GM19023 (cell line): ENCODE results near the gene OR3A2.
"Not testable (repeated sequence)": the region's sequence is repeated elsewhere in the genome, so short reads cannot be mapped to it uniquely, and the experiment has no call there.

ENCODE experiments used
- ATAC-seq: cut with Tn5 transposase; IDR thresholded peaks from one replicate; pipeline ENCODE4 v1.9.1; 2021; ENCODE audit warnings: mild to moderate bottlenecking, moderate library complexity; ENCODE audit not compliant: unreplicated experiment

OR3A2 gene

DNA sequence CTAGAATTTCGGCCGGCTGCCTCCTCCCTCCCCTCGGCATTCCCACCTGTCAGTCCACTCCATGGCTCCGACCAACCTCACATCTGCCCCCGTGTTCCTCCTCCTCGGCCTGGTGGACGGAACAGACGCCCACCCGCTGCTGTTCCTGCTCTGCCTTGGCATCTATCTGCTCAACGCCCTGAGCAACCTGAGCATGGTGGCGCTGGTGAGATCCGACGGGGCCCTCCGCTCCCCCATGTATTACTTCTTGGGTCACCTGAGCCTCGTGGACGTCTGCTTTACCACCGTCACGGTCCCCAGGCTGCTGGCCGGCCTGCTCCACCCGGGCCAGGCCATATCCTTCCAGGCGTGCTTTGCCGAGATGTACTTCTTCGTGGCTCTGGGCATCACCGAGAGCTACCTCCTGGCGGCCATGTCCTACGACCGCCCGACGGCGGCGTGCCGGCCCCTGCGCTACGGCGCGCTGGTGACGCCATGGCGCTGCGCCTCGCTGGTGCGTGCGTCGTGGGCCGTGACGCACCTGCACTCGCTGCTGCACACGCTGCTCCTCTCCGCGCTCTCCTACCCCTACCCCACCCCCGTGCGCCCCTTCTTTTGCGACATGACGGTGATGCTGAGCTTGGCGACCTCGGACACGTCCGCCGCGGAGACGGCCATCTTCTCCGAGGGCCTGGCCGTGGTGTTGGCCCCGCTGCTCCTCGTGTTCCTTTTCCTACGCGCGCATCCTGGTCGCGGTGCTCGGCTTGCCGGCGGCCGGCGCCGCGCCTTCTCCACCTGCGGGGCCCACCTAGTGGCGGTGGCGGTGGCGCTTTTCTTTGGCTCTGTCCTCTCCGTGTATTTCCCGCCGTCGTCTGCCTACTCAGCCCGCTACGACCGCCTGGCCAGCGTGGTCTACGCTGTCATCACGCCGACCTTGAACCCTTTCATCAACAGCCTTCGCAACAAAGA is at the start of gene OR3A2:
Gene OR3A2, minus strand, starts transcription at position 440 of the 948 bp plus-strand sequence.
- ATAC-seq = no peak

GRCh38 chr17:3433741-3434140 is 47.6 kb upstream of the OR3A2 start, which contains the start of gene OR1E2:
Gene OR1E2, minus strand, starts transcription at chr17:3433841. Its CDS starts 0 bp downstream, at chr17:3433841.
- ATAC-seq = no peak

GRCh38 chr17:3433215-3433614 is 47.1 kb upstream of the OR3A2 start:
- not testable (repeated sequence) for ATAC-seq

- no peak for ATAC-seq
These were observed 32.1 kb upstream of the OR3A2 start for GRCh38 chr17:3418222-3418621.

GRCh38 chr17:3415610-3416009 is 29.5 kb upstream of the OR3A2 start:
- no peak for ATAC-seq

GRCh38 chr17:3412216-3412615 is 26.1 kb upstream of the OR3A2 start:
- ATAC-seq = not testable (repeated sequence)

DNA sequence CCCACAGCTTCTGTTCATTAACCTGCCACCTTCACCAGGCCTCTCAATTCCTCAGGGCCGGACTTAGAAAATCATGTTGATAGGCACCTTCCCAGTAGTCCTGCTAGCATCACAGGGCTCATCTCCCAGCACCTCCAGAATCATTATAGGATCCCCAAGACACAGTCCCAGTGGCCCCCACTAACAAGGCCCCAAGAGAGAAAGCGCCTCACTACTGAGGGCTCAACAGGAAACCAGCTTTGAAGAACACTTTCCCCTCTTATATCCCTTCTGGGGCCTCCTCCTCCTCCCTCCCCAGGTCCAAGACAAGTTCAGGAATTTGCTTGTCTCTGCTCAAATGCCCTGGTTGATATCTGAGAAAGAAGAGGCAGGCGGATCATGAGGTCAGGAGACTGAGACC is 25.0 kb upstream of the OR3A2 start, which contains the start of gene OR3A3:
Gene OR3A3, plus strand, starts transcription at position 301 of the 400 bp plus-strand sequence.
- ATAC-seq = no peak

DNA sequence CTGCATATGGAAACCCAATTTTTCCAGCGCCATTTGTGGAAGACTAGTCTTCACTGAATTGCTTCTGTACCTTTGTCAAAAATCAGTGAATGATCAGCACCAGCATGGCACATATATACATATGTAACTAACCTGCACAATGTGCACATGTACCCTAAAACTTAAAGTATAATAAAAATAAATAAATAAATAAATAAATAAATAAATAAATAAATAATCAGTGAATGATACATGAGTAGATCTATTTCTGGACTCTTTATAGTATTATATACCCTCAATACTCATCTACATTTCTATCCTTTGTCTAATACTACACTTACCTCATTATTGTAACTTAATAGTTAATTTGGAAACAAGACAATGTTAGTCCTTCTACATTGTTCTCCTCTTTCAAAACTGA is 17.7 kb upstream of the OR3A2 start:
- not testable (repeated sequence) for ATAC-seq

DNA sequence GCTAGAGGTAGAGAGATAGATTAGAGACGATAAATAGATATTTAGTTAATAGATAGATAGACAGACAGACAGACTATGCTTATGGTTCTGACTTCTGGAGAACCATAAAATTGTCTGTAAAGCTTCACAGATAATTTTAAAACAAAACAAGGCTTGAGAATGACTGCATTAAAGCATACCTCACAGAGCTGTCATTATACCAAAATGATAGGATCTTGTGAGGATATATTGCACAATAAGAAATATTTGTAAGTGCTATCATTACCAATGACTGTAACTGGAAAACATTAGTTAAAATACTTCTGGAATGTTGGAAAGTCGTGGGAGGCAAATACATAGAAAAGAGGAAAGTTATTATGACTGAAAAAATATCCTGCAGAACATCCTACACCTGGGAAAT is 15.7 kb upstream of the OR3A2 start:
- no peak for ATAC-seq

DNA sequence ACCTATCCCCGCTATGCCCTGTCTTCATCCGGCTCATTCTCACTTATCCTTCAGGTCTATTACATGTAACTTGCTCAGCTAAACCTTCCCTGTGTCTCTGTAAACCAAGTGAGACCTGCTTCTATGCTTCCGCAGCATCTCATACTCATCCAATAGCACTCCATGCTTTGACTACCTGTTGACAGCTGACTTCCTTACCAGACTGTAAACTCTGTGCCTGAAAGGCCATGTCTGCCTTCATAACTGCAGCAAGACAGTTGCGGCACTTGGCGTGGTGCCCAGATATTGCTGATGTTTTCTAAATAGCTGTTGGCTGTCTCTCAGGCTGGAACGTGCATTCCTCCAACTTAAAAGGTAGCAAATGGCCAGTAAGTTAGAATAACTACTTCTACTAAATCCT is 13.9 kb upstream of the OR3A2 start:
- ATAC-seq = no peak

DNA sequence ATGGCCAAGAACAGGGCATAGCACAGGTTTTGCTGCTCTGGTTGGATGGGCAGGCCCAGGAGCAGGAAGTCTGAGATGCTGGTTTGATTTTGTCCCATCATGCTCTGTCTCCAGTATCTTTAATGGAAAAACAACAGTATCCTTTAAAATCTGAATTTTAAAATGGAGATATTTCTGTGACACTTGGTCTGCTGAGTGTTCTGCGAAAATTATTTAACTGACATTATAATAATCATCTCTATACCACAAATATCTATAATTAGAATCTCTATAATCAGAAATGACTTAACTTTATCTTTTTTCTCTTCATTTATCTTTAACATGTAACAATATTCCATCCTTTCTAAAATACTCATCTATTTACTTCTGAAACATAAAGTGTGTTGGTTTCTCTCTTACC is 12.2 kb upstream of the OR3A2 start, which contains the start of gene OR1E1:
Gene OR1E1, minus strand, starts transcription at position 101 of the 400 bp plus-strand sequence. Its CDS starts 0 bp downstream, at position 101.
- ATAC-seq = no peak

- ATAC-seq = not testable (repeated sequence)
These were observed 11.7 kb upstream of the OR3A2 start for GRCh38 chr17:3397801-3398200.

- no peak for ATAC-seq
These were observed 3.7 kb upstream of the OR3A2 start for GRCh38 chr17:3389791-3390190.

DNA sequence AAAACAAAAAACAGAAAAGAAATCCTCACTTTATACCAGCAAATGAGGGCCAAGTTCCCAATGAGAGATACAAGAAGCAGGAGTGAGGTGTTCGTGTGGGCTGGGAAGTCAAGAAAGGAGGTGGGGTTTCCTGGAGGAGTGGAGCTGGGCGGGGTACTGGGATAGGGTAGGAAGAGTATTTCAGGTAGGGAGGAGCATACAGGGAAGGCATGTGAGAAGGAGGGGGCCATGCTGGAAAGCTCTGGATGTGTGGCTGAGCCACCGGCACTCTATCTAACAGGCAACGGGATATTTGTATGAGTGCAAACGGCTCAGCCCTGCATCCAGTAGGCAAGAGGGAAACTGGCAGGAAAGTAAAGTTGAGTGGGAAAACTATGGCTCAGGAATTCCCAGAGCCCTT is 4.2 kb downstream of the OR3A2 start:
- ATAC-seq = no peak

- ATAC-seq = no peak
These were observed 7.8 kb downstream of the OR3A2 start for GRCh38 chr17:3378321-3378720.

DNA sequence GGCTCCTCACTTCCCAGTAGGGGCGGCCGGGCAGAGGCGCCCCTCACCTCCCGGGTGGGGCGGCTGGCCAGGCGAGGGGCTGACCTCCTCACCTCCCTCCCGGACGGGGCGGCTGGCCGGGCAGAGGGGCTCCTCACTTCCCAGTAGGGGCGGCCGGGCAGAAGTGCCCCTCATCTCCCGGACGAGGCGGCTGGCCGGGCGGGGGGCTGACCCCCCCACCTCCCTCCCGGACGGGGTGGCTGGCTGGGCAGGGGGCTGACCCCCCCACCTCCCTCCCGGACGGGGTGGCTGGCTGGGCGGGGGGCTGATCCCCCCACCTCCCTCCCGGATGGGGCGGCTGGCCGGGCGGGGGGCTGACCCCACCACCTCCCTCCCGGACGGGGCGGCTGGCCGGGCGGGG is 14.9 kb downstream of the OR3A2 start:
- ATAC-seq = not testable (repeated sequence)

GRCh38 chr17:3342782-3343181 is 43.3 kb downstream of the OR3A2 start:
- ATAC-seq = not testable (repeated sequence)

DNA sequence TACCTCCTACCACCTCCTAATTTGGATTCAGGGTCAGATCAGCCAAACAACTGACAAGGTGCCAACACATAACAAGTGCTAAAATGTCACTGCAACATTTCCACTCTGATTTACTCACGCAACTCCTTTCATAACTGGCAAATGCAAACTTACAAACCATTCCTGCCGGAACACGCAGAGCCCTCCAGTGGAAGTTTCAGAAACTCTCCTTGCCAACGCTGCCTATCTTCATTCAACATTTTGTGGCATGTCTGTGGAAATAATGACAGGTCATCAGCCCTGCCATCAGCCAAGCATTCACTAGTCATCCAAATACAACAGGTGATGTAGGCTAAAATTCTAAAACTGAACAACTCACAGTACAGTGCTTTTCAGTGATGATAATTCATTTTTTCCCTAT is 50.2 kb downstream of the OR3A2 start:
- ATAC-seq = no peak

DNA sequence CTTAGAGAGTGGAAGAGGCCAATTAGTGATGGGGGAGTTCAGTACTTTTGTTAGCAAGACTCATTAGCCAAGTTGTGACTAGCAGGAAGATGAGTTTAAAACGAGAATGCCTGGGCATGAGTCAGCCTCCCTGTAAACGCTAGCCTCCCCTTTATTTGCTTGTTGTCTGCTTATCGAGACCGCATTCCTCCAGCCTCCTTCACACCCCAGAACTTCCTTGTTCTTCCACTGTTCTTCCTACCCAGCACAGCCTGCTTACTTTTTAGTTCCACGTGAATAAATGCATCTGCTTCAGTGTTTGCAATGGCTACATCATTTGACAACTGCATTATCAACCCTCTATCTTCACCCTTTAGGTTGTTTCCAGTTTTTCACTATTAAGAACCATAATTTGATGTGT is 67.8 kb downstream of the OR3A2 start:
- ATAC-seq = no peak

- no peak for ATAC-seq
These were observed 69.3 kb downstream of the OR3A2 start for GRCh38 chr17:3316836-3317235.

DNA sequence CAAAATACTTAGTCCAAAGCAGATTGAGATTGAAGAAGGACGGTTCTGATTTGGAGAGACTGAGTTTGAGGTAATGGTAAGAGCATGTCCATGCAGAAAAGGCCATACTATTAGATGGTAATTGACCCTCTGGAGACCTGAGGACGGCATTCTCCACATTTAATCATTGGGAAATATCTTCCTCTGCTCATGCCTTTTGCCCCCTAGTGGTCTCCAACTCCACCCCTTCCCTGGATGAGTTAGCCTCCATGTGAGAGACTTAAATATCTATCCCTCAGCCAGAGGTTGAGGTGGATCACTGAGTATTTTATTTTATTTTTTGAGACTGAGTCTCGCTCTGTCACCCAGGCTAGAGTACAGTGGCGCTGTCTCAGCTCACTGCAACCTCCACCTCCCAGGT is 77.5 kb downstream of the OR3A2 start:
- ATAC-seq = no peak

GRCh38 chr17:3298260-3298659 is 87.8 kb downstream of the OR3A2 start, which contains the start of gene OR3A1:
Gene OR3A1, minus strand, starts transcription at chr17:3298360. Its CDS starts 5,778 bp downstream, at chr17:3292582.
- ATAC-seq = no peak
